Measurements from ENCODE around the gene RRP7A. TPM values are rescaled to one million over a fixed set of nuclear protein-coding genes. Genes with fewer than 3 reads are reported as not detected.
"Not testable (repeated sequence)": the region's sequence is repeated elsewhere in the genome, so short reads cannot be mapped to it uniquely, and the experiment has no call there.

RRP7A gene
- total and polyA plus RNA-seq, 10 of the 15 experiments (the other 5 are each of a cell fraction or from before 2014, with no cell fraction given), result 2.9 to 114 (median 43.8) TPM

DNA sequence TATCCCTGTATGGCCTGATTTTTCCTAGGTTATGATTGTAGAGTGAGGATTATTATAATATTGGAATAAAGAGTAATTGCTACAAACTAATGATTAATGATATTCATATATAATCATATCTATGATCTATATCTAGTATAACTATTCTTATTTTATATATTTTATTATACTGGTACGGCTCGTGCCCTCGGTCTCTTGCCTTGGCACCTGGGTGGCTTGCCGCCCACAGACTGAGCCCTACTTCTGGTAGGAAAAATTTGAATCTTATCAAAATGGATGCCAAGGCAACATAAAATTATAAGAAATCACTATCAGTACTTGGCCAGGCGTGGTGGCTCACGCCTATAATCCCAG is 32.7 kb upstream of the RRP7A start:
- H3K9me3 ChIP-seq (replicated peaks; ENCODE audit: control insufficient read depth, insufficient read depth, low read length); H3K9ac ChIP-seq (ENCODE audit: control insufficient read depth, insufficient read depth, low read length); H3K27ac ChIP-seq (ENCODE audit: control insufficient read depth, insufficient read depth); H3K27me3 ChIP-seq (replicated peaks in 1 of 2; ENCODE audit: control insufficient read depth in 2 of 2, insufficient read depth in 2 of 2, low read length in 1 of 2); H4K20me1 ChIP-seq (ENCODE audit: control insufficient read depth, insufficient read depth); ATAC-seq; H3K36me3 ChIP-seq (ENCODE audit: control insufficient read depth in 2 of 2, insufficient read depth in 2 of 2, low read length in 1 of 2); H3K79me2 ChIP-seq (ENCODE audit: control insufficient read depth, insufficient read depth, low read length); H3K4me3 ChIP-seq; FAIRE-seq; H2AFZ ChIP-seq (ENCODE audit: control insufficient read depth, low read depth, low read length); DNase-seq (ENCODE audit: low read depth, low spot score); BruUV-seq (replicated peaks); in situ Hi-C loops (cut with MboI): not testable (repeated sequence)
- SMC1A ChIA-PET (ENCODE audit: uncharacterized antibody, unreplicated experiment), result interaction anchor here (1.2 to 3.4 kb wide), 3 partner anchors 16 to 35 kb away, joined by 3 to 13 read pairs (median 5); no protein-coding TSS in a partner anchor
- POLR2A ChIA-PET, result interaction anchor here (1.4 kb wide), 1 partner anchor 19 kb away, joined by 5 read pairs; no protein-coding TSS in a partner anchor
- H3K4me1 ChIP-seq (ENCODE audit: control insufficient read depth, insufficient read depth, low read length), result peaks cover 21% of the 10 kb centered on the region
- CTCF ChIA-PET, result interaction anchor here (1.2 to 2.1 kb wide), 3 partner anchors 16 to 79 kb away, joined by 4 to 8 read pairs (median 5); no protein-coding TSS in a partner anchor
- intact Hi-C loops (cut with micrococcal nuclease; ENCODE audit: unreplicated experiment), result loop anchor here (2.0 to 5.0 kb wide), 2 partner anchors 19 to 585 kb away; partner anchors contain the start of gene SEPTIN3
- peak overlapping the region; percentile 59; the same call in 1 of the 2 replicates for H3K4me2 ChIP-seq (ENCODE audit: control insufficient read depth, insufficient read depth)
- WGBS (ENCODE audit: insufficient coverage, insufficient replicate concordance, low lambda C conversion rate, missing lambda C conversion rate), result 49% methylated on average over 6 of the region's 6 CpGs
- RAD21 ChIA-PET (ENCODE audit: unreplicated experiment), result interaction anchor here (1.4 kb wide), 1 partner anchor 18 kb away, joined by 5 read pairs; no protein-coding TSS in a partner anchor

DNA sequence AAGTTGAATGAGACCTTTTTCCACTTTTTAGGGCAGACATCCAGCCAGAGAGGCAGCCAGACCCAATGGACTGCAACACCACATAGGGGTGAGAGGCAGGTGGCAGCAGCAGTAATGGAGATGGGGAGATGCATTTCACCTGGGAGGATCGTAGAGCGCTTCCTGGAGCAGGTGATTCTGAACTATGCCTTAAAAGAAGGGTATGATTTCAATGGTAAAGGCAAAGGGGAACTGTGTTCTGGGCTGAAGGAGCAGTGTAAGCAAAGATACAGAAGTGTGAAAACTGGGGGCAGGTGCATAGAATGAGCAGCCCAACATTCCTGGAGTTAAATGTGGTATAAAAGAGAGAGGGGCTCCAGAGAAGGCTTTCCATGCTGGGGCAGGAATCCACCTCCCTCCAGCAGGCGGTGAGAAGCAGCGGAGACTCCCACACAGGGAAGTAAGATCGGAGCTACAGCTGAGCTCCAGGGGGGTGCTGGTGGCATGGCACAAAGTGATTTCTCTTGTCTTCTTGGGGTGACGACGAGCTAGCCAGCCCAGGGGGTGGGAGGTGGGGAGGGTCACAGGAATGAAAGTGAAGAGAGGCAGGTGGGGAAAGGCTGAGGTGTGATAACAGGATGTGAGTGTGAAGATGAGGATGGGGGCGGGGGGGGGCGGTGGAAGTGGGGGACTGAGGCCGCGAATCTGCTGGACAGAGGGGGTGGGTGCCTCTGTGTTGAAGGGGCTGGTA is 29.9 kb upstream of the RRP7A start:
- no peak overlapping the region for H3K4me2 ChIP-seq (ENCODE audit: control insufficient read depth, insufficient read depth)
- CTCF ChIA-PET, result interaction anchor here (1.2 to 1.4 kb wide), 2 partner anchors 11 to 16 kb away, joined by 4 to 6 read pairs; no protein-coding TSS in a partner anchor

More for the DNA sequence above, 29.9 kb upstream of the RRP7A start:
- no peak overlapping the region for H2AFZ ChIP-seq (ENCODE audit: control insufficient read depth, low read depth, low read length)
- ChIA-PET POLR2A (interaction anchor here (0.5 to 1.0 kb wide), 3 partner anchors 8 to 105 kb away, joined by 3 to 7 read pairs (median 3); no protein-coding TSS in a partner anchor), RAD21 (ENCODE audit: unreplicated experiment) (interaction anchor here (1.9 kb wide), 1 partner anchor 17 kb away, joined by 4 read pairs; no protein-coding TSS in a partner anchor), SMC1A (ENCODE audit: uncharacterized antibody, unreplicated experiment) (interaction anchor here (0.6 to 3.4 kb wide), 3 partner anchors 16 to 467 kb away, joined by 3 to 13 read pairs (median 4); no protein-coding TSS in a partner anchor)
- in situ Hi-C loops (cut with MboI), result no loop called here
- TF ChIP-seq SRF (IDR thresholded peaks at IDR 0.05; ENCODE audit: low read depth in 2 of 2, low read length in 2 of 2), result no peak
- TF ChIP-seq NR2C2 (IDR thresholded peaks at IDR 0.05; ENCODE audit: borderline replicate concordance, control insufficient read depth, insufficient read length, low read depth), result no peak
- TF ChIP-seq, protein P1, sequence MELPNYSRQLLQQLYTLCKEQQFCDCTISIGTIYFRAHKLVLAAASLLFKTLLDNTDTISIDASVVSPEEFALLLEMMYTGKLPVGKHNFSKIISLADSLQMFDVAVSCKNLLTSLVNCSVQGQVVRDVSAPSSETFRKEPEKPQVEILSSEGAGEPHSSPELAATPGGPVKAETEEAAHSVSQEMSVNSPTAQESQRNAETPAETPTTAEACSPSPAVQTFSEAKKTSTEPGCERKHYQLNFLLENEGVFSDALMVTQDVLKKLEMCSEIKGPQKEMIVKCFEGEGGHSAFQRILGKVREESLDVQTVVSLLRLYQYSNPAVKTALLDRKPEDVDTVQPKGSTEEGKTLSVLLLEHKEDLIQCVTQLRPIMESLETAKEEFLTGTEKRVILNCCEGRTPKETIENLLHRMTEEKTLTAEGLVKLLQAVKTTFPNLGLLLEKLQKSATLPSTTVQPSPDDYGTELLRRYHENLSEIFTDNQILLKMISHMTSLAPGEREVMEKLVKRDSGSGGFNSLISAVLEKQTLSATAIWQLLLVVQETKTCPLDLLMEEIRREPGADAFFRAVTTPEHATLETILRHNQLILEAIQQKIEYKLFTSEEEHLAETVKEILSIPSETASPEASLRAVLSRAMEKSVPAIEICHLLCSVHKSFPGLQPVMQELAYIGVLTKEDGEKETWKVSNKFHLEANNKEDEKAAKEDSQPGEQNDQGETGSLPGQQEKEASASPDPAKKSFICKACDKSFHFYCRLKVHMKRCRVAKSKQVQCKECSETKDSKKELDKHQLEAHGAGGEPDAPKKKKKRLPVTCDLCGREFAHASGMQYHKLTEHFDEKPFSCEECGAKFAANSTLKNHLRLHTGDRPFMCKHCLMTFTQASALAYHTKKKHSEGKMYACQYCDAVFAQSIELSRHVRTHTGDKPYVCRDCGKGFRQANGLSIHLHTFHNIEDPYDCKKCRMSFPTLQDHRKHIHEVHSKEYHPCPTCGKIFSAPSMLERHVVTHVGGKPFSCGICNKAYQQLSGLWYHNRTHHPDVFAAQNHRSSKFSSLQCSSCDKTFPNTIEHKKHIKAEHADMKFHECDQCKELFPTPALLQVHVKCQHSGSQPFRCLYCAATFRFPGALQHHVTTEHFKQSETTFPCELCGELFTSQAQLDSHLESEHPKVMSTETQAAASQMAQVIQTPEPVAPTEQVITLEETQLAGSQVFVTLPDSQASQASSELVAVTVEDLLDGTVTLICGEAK (IDR thresholded peaks at IDR 0.05; ENCODE audit: borderline replicate concordance), result no peak
- no peak for TF ChIP-seq SMAD5 (IDR thresholded peaks at IDR 0.05; ENCODE audit: low read depth)
- TF ChIP-seq JUNB (IDR thresholded peaks at IDR 0.05), result no peak
- TF ChIP-seq, protein P2, sequence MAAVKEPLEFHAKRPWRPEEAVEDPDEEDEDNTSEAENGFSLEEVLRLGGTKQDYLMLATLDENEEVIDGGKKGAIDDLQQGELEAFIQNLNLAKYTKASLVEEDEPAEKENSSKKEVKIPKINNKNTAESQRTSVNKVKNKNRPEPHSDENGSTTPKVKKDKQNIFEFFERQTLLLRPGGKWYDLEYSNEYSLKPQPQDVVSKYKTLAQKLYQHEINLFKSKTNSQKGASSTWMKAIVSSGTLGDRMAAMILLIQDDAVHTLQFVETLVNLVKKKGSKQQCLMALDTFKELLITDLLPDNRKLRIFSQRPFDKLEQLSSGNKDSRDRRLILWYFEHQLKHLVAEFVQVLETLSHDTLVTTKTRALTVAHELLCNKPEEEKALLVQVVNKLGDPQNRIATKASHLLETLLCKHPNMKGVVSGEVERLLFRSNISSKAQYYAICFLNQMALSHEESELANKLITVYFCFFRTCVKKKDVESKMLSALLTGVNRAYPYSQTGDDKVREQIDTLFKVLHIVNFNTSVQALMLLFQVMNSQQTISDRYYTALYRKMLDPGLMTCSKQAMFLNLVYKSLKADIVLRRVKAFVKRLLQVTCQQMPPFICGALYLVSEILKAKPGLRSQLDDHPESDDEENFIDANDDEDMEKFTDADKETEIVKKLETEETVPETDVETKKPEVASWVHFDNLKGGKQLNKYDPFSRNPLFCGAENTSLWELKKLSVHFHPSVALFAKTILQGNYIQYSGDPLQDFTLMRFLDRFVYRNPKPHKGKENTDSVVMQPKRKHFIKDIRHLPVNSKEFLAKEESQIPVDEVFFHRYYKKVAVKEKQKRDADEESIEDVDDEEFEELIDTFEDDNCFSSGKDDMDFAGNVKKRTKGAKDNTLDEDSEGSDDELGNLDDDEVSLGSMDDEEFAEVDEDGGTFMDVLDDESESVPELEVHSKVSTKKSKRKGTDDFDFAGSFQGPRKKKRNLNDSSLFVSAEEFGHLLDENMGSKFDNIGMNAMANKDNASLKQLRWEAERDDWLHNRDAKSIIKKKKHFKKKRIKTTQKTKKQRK (IDR thresholded peaks at IDR 0.05; ENCODE audit: low read depth, low read length), result no peak
- TF ChIP-seq SREBF2 (IDR thresholded peaks at IDR 0.05; ENCODE audit: low read length), result no peak
- 70% methylated on average over 9 of the region's 11 CpGs for WGBS (ENCODE audit: insufficient coverage, insufficient replicate concordance, low lambda C conversion rate, missing lambda C conversion rate)
- DNase-seq (ENCODE audit: low read depth, low spot score) (no peak), FAIRE-seq (no peak), ATAC-seq (no peak)
- no peaks in the 10 kb centered on the region for H4K20me1 ChIP-seq (ENCODE audit: control insufficient read depth, insufficient read depth)
- peaks cover 21% of the 10 kb centered on the region for H3K4me1 ChIP-seq (ENCODE audit: control insufficient read depth, insufficient read depth, low read length)
- H3K36me3 ChIP-seq (ENCODE audit: control insufficient read depth in 2 of 2, insufficient read depth in 2 of 2, low read length in 1 of 2), result no peaks in the 10 kb centered on the region
- BruUV-seq (replicated peaks), result no TSS peak
- H3K27ac ChIP-seq (ENCODE audit: control insufficient read depth, insufficient read depth), result no peak overlapping the region
- H3K27me3 ChIP-seq (replicated peaks in 1 of 2; ENCODE audit: control insufficient read depth in 2 of 2, insufficient read depth in 2 of 2, low read length in 1 of 2), result no peaks in the 10 kb centered on the region
- H3K9ac ChIP-seq (ENCODE audit: control insufficient read depth, insufficient read depth, low read length), result no peak overlapping the region
- no peaks in the 10 kb centered on the region for H3K9me3 ChIP-seq (replicated peaks; ENCODE audit: control insufficient read depth, insufficient read depth, low read length)
- H3K79me2 ChIP-seq (ENCODE audit: control insufficient read depth, insufficient read depth, low read length), result no peaks in the 10 kb centered on the region
- intact Hi-C loops (cut with micrococcal nuclease; ENCODE audit: unreplicated experiment), result loop anchor here (5.0 kb wide), 1 partner anchor 582 kb away; the partner anchor contains the start of gene SEPTIN3
- H3K4me3 ChIP-seq, result no peak overlapping the region
